Measurements from ENCODE around the gene CALML3. TPM values are rescaled to one million over a fixed set of nuclear protein-coding genes. Genes with fewer than 3 reads are reported as not detected.
"Not testable (repeated sequence)": the region's sequence is repeated elsewhere in the genome, so short reads cannot be mapped to it uniquely, and the experiment has no call there.

Gene CALML3
- polyA plus RNA-seq, 4 donors, result 0.07 to 0.27 (median 0.22) TPM; not detected in 1

DNA sequence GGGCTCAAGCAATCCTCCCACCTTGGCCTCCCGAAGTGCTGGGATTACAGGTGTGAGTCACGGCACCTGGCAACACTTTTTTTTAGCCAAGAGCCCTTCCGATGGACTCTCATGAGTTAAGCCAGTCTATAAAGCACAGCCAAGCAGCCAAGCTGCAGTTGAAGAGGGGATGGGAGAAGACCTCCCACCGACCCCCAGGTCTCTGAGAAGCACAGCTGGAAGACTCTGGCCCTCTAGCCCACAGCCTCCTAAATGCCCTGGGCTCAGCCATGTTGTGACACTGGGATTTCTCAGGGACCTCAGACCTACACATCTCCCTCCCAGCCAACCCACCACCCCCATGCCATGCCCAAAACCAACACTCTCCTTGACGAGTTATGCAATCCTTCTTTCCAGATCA lies 31.1 kb downstream of the CALML3 start:
- Histone ChIP-seq H3K36me3 (ENCODE audit: control insufficient read depth in 3 of 3, insufficient read depth in 2 of 3, low read depth in 1 of 3, low read length in 3 of 3) (no peaks in the 10 kb centered on the region), H3K27me3 (ENCODE audit: control insufficient read depth in 3 of 3, insufficient read depth in 3 of 3, low read length in 3 of 3) (no peaks in the 10 kb centered on the region), H3K9me3 (ENCODE audit: control insufficient read depth in 2 of 2, insufficient read depth in 1 of 2, low read depth in 1 of 2, low read length in 1 of 2) (no peaks in the 10 kb centered on the region), H3K27ac (ENCODE audit: low read depth in 1 of 3, low read length in 2 of 3) (no peak overlapping the region), H3K4me3 (ENCODE audit: low read depth in 1 of 3, low read length in 3 of 3) (no peak overlapping the region), H3K4me1 (ENCODE audit: control insufficient read depth in 3 of 3, insufficient read depth in 2 of 3, low read depth in 1 of 3, low read length in 2 of 3) (peaks cover 0 to 49% (median 4%) of the 10 kb centered on the region in 3 donors)
- DNase-seq, result no peak
- FAIRE-seq, result no peak
- 83 to 90% (median 88%) methylated on average over 5 of the region's 5 CpGs for whole genome bisulfite sequencing, 3 donors

- peaks cover 0 to 44% (median 2%) of the 10 kb centered on the region in 3 donors for H3K4me1 ChIP-seq (ENCODE audit: control insufficient read depth in 3 of 3, insufficient read depth in 2 of 3, low read depth in 1 of 3, low read length in 2 of 3)
- H3K27ac ChIP-seq (ENCODE audit: low read depth in 1 of 3, low read length in 2 of 3), result no peak overlapping the region
- H3K4me3 ChIP-seq (ENCODE audit: low read depth in 1 of 3, low read length in 3 of 3), result no peak overlapping the region
- FAIRE-seq, result no peak
- WGBS, 3 donors, result 81 to 84% (median 82%) methylated on average over 11 of the region's 11 CpGs
- no peak for DNase-seq
- H3K27me3 ChIP-seq (ENCODE audit: control insufficient read depth in 3 of 3, insufficient read depth in 3 of 3, low read length in 3 of 3), result no peaks in the 10 kb centered on the region
- H3K36me3 ChIP-seq (ENCODE audit: control insufficient read depth in 3 of 3, insufficient read depth in 2 of 3, low read depth in 1 of 3, low read length in 3 of 3), result no peaks in the 10 kb centered on the region
- H3K9me3 ChIP-seq (ENCODE audit: control insufficient read depth in 2 of 2, insufficient read depth in 1 of 2, low read depth in 1 of 2, low read length in 1 of 2), result no peaks in the 10 kb centered on the region
Observed at GRCh38 chr10:5556576-5556975, 31.8 kb downstream of the CALML3 start.

DNA sequence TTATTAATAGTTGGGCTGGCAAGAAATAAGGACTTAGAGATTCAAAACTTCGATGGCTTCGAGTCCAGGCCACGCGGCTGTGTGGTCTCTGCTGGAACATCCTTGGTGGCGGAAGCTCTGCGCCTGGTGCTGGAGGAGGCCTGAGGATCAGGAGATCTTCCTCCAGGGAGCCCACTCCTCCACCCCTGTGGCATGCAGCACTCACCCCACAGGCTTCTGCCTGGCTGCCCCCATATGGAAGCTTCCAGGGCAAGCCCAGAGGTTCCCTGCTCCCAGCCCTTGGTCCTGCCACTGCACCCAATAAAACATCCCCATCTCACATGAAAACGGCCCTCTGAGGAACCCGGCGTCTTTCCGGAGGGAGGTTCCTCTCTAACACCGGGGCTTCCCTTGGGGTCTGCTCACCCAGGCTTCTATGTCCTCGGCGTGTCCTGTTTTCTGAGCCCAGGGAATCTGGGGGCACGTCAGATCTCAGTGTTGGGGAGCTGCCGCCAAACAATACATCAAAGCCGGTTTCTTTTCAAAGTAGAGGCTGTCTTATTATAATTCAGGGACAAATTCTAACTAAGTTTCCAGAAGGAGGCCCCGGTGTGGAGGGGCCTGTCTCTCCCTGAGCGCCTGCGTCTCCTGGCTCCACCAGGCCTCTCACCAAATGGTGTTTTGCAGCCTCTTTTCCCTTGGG lies 32.4 kb downstream of the CALML3 start:
- Histone ChIP-seq H3K36me3 (ENCODE audit: control insufficient read depth in 3 of 3, insufficient read depth in 2 of 3, low read depth in 1 of 3, low read length in 3 of 3) (no peaks in the 10 kb centered on the region), H3K27me3 (ENCODE audit: control insufficient read depth in 3 of 3, insufficient read depth in 3 of 3, low read length in 3 of 3) (no peaks in the 10 kb centered on the region), H3K4me3 (ENCODE audit: low read depth in 1 of 3, low read length in 3 of 3) (no peak overlapping the region), H3K27ac (ENCODE audit: low read depth in 1 of 3, low read length in 2 of 3) (no peak overlapping the region), H3K9me3 (ENCODE audit: control insufficient read depth in 2 of 2, insufficient read depth in 1 of 2, low read depth in 1 of 2, low read length in 1 of 2) (no peaks in the 10 kb centered on the region), H3K4me1 (ENCODE audit: control insufficient read depth in 3 of 3, insufficient read depth in 2 of 3, low read depth in 1 of 3, low read length in 2 of 3) (peaks cover 0 to 38% (median under 1%) of the 10 kb centered on the region in 3 donors)
- no peak for DNase-seq
- 90 to 92% (median 91%) methylated on average over 19 of the region's 19 CpGs for WGBS, 3 donors
- no peak for FAIRE-seq

DNA sequence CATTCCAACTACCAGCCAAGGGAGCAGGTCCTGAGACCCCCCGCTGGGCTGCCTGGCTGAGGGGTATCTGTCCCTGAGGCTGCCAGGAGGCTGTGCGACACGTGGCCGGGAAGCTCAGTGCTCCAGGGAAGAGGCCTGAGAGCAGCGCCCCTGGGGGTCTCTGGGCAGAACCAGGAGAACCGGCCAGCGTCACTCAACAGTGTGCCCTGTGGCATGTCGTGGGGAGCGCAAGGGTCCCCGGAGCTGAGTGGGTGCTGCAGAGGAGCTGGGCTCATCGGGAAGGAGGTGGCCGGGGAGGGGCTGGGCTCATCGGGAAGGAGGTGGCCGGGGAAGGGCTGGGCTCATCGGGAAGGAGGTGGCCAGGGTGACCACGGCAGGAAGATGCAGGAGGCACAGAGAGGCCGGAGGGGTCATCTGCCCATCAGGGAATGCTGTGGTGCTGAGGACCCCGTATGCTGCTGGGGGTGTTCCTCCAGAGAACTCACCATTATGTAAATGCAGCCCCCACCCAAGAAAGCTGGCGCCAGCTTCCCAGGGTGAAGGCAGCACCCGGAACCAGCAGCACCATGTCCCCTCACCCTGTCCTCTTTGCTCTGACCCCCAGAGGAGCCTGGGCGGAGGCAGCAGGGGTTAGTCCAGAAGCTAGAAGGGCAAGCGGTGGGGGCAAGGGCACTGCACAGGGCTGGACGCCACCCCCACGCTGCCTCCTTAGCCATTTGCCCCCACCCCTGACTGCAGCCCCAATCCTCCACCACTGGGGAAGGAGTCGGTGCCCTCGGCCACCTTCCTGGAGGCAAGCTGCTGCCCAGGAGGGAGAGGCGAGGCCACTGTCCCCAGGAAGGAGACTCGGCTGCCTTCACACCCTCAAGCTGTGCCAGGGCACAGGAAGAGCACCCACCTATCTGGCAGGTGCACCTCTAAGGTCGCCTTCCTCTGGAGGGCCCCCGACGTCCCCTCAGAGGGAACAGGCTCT lies 33.3 kb downstream of the CALML3 start:
- H3K4me3 ChIP-seq (ENCODE audit: low read depth in 1 of 3, low read length in 3 of 3), result no peak overlapping the region
- H3K36me3 ChIP-seq (ENCODE audit: control insufficient read depth in 3 of 3, insufficient read depth in 2 of 3, low read depth in 1 of 3, low read length in 3 of 3), result no peaks in the 10 kb centered on the region
- H3K27me3 ChIP-seq (ENCODE audit: control insufficient read depth in 3 of 3, insufficient read depth in 3 of 3, low read length in 3 of 3), result no peaks in the 10 kb centered on the region
- DNase-seq, result no peak
- H3K9me3 ChIP-seq (ENCODE audit: control insufficient read depth in 2 of 2, insufficient read depth in 1 of 2, low read depth in 1 of 2, low read length in 1 of 2), result no peaks in the 10 kb centered on the region
- peaks cover 0 to 30% (median 0%) of the 10 kb centered on the region in 3 donors for H3K4me1 ChIP-seq (ENCODE audit: control insufficient read depth in 3 of 3, insufficient read depth in 2 of 3, low read depth in 1 of 3, low read length in 2 of 3)
- no peak for FAIRE-seq
- H3K27ac ChIP-seq (ENCODE audit: low read depth in 1 of 3, low read length in 2 of 3), result no peak overlapping the region
- 86 to 91% (median 91%) methylated on average over 28 to 31 of the region's 31 CpGs for WGBS, 3 donors

DNA sequence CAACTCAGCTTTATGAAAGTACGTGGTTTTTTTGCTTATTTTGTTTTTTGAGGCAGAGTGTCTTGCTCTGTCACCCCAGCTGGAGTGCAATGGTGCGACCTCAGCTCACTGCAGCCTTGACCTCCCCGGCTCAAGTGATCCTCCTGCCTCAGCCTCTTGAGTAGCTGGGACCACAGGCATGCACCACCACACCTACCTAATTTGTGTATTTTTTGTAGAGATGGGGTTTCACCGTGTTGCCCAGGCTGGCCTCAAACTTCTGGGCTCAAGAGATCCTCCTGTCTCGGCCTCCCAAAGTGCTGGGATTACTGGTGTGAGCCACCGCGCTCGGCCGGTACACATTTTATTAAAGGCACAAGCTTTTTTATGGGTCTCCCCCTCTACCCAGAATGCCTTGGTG lies 34.3 kb downstream of the CALML3 start:
- 81 to 86% (median 85%) methylated on average over 9 of the region's 9 CpGs for WGBS, 3 donors
- DNase-seq; H3K36me3 ChIP-seq (ENCODE audit: control insufficient read depth in 3 of 3, insufficient read depth in 2 of 3, low read depth in 1 of 3, low read length in 3 of 3); H3K27me3 ChIP-seq (ENCODE audit: control insufficient read depth in 3 of 3, insufficient read depth in 3 of 3, low read length in 3 of 3); FAIRE-seq; H3K9me3 ChIP-seq (ENCODE audit: control insufficient read depth in 2 of 2, insufficient read depth in 1 of 2, low read depth in 1 of 2, low read length in 1 of 2); H3K27ac ChIP-seq (ENCODE audit: low read depth in 1 of 3, low read length in 2 of 3); H3K4me3 ChIP-seq (ENCODE audit: low read depth in 1 of 3, low read length in 3 of 3): not testable (repeated sequence)
- H3K4me1 ChIP-seq (ENCODE audit: control insufficient read depth in 3 of 3, insufficient read depth in 2 of 3, low read depth in 1 of 3, low read length in 2 of 3), result peaks cover 0 to 28% (median 0%) of the 10 kb centered on the region in 3 donors

- no peaks in the 10 kb centered on the region for H3K27me3 ChIP-seq (ENCODE audit: control insufficient read depth in 3 of 3, insufficient read depth in 3 of 3, low read length in 3 of 3)
- no peaks in the 10 kb centered on the region for H3K9me3 ChIP-seq (ENCODE audit: control insufficient read depth in 2 of 2, insufficient read depth in 1 of 2, low read depth in 1 of 2, low read length in 1 of 2)
- DNase-seq (no peak), FAIRE-seq (no peak)
- H3K36me3 ChIP-seq (ENCODE audit: control insufficient read depth in 3 of 3, insufficient read depth in 2 of 3, low read depth in 1 of 3, low read length in 3 of 3), result no peaks in the 10 kb centered on the region
- peaks cover 0 to 28% (median 0%) of the 10 kb centered on the region in 3 donors for H3K4me1 ChIP-seq (ENCODE audit: control insufficient read depth in 3 of 3, insufficient read depth in 2 of 3, low read depth in 1 of 3, low read length in 2 of 3)
- no peak overlapping the region for H3K4me3 ChIP-seq (ENCODE audit: low read depth in 1 of 3, low read length in 3 of 3)
- WGBS, 3 donors, result 62 to 74% (median 69%) methylated on average over 9 of the region's 9 CpGs
- peak overlapping the region in 1 of 3 donors; percentile 0 for H3K27ac ChIP-seq (ENCODE audit: low read depth in 1 of 3, low read length in 2 of 3)
Observed at GRCh38 chr10:5559642-5560141, 34.9 kb downstream of the CALML3 start.

- DNase-seq (no peak), FAIRE-seq (no peak)
- no peaks in the 10 kb centered on the region for H3K36me3 ChIP-seq (ENCODE audit: control insufficient read depth in 3 of 3, insufficient read depth in 2 of 3, low read depth in 1 of 3, low read length in 3 of 3)
- H3K9me3 ChIP-seq (ENCODE audit: control insufficient read depth in 2 of 2, insufficient read depth in 1 of 2, low read depth in 1 of 2, low read length in 1 of 2), result no peaks in the 10 kb centered on the region
- peaks cover 0 to 28% (median 0%) of the 10 kb centered on the region in 3 donors for H3K4me1 ChIP-seq (ENCODE audit: control insufficient read depth in 3 of 3, insufficient read depth in 2 of 3, low read depth in 1 of 3, low read length in 2 of 3)
- no peaks in the 10 kb centered on the region for H3K27me3 ChIP-seq (ENCODE audit: control insufficient read depth in 3 of 3, insufficient read depth in 3 of 3, low read length in 3 of 3)
- peak overlapping the region in 1 of 3 donors; percentile 0 for H3K27ac ChIP-seq (ENCODE audit: low read depth in 1 of 3, low read length in 2 of 3)
- no peak overlapping the region for H3K4me3 ChIP-seq (ENCODE audit: low read depth in 1 of 3, low read length in 3 of 3)
- WGBS, 3 donors, result 93 to 96% (median 94%) methylated on average over 10 of the region's 10 CpGs
Observed at GRCh38 chr10:5560142-5560816, 35.5 kb downstream of the CALML3 start.
